ENCODE measurements around the gene VWA3B.
"Not testable (repeated sequence)": the region's sequence is repeated elsewhere in the genome, so short reads cannot be mapped to it uniquely, and the experiment has no call there.

Gene VWA3B

DNA sequence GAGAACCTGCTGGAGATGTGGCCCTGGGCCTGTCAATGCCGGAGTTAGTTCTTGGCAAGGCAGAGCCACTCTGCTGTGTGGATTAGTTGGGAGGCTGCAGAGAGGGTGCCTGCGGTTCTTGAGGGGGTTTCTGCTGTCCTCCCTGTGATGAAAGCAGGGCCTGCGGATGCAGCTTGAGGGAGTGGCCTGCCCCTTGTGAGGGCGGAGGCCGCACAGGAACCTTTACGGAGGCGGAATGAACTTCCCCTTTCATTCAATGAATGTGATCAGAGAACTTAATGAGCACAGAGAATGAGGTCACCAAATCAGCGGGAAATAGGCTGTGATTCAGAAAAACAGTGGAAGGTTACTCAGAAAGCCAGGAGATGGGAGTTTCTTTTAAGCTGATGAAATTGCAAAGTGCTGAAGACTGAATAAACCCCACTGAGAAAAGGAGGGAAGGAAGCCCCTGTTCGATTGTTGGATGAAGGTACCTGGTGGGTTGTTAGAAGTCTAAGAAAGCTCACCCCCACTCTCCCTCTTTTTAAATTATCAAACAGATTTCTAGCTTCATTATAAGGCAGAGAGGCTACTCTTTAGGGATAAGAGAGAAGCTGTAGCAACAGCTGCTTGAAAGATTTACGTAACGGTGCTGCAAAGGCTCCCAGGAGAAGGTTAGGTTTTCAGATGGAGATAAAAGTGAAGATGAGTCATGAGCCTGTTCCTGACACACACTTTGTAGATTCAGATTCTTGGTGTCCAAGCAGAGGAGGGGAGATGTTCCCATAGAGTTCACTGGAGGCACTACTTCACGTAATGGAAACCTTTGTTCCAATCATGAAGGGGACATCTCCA, 47.4 kb downstream of the VWA3B start:
- DNase-seq (ENCODE audit: low read depth in 2 of 2) = no peak

- no peak for DNase-seq (ENCODE audit: low read depth in 2 of 2)
These were observed 50.2 kb downstream of the VWA3B start for GRCh38 chr2:98137196-98137595.

GRCh38 chr2:98138978-98139377, 52.0 kb downstream of the VWA3B start:
- not testable (repeated sequence) for DNase-seq (ENCODE audit: low read depth in 2 of 2)

DNA sequence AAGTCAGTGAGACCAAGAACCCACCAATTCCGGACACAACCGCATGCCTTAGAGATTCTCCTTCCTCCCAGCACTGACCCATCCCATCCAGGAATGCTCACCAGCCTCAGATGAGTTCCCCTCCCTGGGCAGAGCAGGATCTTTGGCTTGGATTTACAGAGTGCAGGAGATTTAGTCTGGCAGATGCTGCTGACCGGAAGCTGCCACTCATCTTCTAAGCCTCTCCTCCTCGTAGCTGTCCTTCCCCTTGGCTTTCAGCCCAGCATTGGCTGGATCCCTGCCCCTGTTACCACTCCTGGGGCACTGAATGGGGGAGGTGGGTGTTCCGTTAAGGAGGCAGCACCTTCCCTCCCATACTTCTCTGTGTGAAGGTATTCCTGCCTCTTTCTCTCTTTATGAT, 53.2 kb downstream of the VWA3B start:
- DNase-seq (ENCODE audit: low read depth in 2 of 2) = no peak

- DNase-seq (ENCODE audit: low read depth in 2 of 2) = no peak
These were observed 55.3 kb downstream of the VWA3B start for GRCh38 chr2:98142106-98142791.

GRCh38 chr2:98145070-98145469, 58.1 kb downstream of the VWA3B start:
- no peak for DNase-seq (ENCODE audit: low read depth in 2 of 2)

GRCh38 chr2:98147900-98148299, 60.9 kb downstream of the VWA3B start:
- not testable (repeated sequence) for DNase-seq (ENCODE audit: low read depth in 2 of 2)

- DNase-seq (ENCODE audit: low read depth in 2 of 2) = no peak
These were observed 61.8 kb downstream of the VWA3B start for GRCh38 chr2:98148595-98149332.

DNA sequence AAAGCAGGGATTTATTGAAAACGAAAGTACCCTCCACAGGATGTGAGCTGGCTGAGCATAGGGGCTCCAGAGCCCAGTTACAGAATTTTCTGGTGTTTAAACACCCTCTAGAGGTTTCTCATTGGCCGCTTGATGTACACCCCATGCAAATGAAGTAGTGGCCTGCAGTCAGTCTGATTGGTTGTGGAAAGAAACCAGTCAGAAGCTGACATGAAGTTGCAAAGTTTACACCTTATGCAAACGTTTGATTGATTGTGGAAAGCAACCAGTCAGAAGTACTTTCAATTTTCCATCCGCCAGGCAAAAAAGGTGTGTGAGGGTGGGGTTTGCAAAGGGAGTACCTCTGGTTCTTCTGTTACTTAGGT, 62.3 kb downstream of the VWA3B start:
- no peak for DNase-seq (ENCODE audit: low read depth in 2 of 2)

GRCh38 chr2:98153481-98153880, 66.5 kb downstream of the VWA3B start:
- DNase-seq (ENCODE audit: low read depth in 2 of 2) = no peak

DNA sequence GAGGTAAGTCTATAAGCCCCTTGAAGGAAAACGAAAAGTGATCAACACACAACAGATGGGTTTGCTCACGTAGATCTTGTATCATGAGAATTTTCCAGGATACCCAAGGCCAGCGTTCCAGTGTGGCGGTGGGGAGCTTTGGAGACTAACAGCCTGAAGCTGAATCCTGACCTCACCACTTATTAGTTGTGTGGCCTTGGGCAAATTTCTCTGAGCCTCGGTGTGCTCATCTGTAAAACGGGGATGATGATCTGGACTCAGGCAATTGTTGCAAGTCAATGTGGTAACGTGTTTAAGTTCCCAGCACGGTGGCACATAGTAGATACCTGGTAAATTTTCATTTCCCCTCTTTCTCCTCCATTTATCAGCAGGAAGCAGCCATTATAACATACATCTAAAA, 68.3 kb downstream of the VWA3B start:
- DNase-seq (ENCODE audit: low read depth in 2 of 2) = no peak

- DNase-seq (ENCODE audit: low read depth in 2 of 2) = no peak
These were observed 68.7 kb downstream of the VWA3B start for GRCh38 chr2:98155716-98156115.

- DNase-seq (ENCODE audit: low read depth in 2 of 2) = no peak
These were observed 69.3 kb downstream of the VWA3B start for GRCh38 chr2:98156304-98156703.

- no peak for DNase-seq (ENCODE audit: low read depth in 2 of 2)
These were observed 70.6 kb downstream of the VWA3B start for GRCh38 chr2:98157557-98157956.

GRCh38 chr2:98158305-98158704, 71.3 kb downstream of the VWA3B start:
- DNase-seq (ENCODE audit: low read depth in 2 of 2) = no peak

GRCh38 chr2:98160554-98160953, 73.6 kb downstream of the VWA3B start:
- DNase-seq (ENCODE audit: low read depth in 2 of 2) = no peak

DNA sequence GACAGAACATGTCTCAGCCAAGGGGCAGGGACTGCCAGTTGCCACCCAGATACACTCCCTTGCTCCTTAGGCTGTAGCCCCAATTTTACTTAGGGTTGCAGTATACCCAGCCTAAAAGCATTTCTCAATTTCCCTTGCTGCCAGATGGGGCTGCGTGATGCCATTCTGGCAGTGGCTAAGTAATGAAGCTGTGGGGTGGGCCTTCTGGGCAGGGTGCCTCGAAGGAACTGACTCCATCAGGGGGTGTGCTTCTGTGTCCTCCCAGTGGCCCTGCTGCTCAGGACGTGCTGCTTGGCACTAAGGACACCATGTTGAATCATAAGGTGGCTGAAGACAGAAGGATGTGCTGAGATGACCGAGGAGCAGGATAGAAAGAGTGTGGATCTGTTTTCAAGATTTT, 74.2 kb downstream of the VWA3B start:
- no peak for DNase-seq (ENCODE audit: low read depth in 2 of 2)

GRCh38 chr2:98164256-98164655, 77.3 kb downstream of the VWA3B start:
- no peak for DNase-seq (ENCODE audit: low read depth in 2 of 2)

GRCh38 chr2:98165516-98166071, 78.6 kb downstream of the VWA3B start:
- DNase-seq (ENCODE audit: low read depth in 2 of 2) = no peak

DNA sequence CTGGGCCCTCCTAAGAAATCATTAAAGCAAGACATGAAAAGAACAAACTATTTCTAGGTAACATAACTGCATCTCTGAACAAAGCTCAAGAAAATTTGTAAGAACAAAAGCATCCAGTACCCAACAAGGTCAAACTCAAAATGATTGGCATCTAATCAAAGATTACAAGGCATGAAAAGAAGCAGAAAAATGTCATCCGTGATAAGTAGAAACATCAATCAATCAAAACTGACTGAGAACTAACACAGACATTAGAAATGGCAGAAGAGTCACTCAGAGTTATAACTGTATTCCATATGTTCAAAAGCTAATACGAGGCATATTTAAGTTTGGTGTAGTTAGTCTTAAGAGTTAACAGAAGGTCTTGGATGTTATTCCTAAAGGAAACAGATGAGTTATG, 80.9 kb downstream of the VWA3B start:
- no peak for DNase-seq (ENCODE audit: low read depth in 2 of 2)

DNA sequence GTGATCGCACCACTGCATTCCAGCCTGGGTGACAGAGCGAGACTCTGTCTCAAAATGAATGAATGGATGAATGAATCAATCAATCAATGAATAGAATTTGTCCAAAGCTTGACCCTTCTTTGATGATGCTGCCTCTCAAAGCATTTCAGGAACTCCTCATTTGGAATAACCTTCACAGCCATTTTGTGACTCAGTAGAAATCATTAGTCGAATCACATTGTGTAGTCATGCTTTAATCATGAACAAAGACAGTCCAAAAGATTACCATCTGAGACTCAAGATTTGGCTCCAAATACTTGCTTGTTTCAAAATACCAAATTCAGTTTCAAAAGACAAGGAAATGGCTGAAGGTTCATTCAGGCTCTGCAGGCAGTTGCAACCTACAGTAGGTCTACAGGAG, 83.1 kb downstream of the VWA3B start:
- DNase-seq (ENCODE audit: low read depth in 2 of 2) = no peak

DNA sequence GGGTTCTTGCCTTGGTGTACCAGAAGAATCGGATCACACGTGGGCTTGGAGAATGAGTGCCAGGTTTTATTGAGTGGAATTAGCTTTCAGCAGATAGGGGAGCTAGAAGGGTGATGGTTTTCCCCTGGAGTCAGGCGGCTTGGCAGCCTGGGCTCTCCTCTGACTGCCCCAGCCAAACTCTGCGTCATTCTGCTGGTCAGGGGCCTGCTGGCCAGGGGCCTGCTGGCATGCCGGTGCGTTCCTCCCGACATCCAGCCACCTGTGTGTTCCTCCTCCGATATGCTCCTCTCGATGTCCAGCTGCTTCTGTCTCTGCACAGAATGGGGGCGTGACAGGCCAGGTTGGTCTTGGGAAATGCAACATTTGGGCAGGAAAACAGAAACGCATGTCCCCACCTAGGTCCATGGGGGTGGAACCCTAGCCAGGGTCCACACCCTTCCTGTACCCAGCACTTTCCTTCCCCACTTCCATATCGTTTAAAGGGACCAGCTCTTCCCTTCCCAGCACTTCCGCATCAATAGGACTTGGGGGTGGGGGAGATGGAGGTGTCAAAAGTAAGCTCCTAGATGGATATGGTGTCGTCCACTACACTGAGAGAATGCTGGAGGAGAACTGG, 85.3 kb downstream of the VWA3B start:
- no peak for DNase-seq (ENCODE audit: low read depth in 2 of 2)

Data from stimulated activated CD4-positive, alpha-beta T cell treated with anti-CD3 and anti-CD28 coated beads, Interleukin-1b, Interleukin-23, amount 100 ng/mL, for 1 hour (primary cell).